ENCODE results near the gene KRT37. TPM values are rescaled to one million over a fixed set of nuclear protein-coding genes. Genes with fewer than 3 reads are reported as not detected.

The KRT37 gene
- total and polyA plus RNA-seq, 2 of the 13 experiments (the other 11 are each of a cell fraction or from before 2014, with no cell fraction given) = 0.69 TPM; not detected in 1

GRCh38 chr17:41455236-41455635 is 30.9 kb upstream of the KRT37 start:
- no peak for DNase-seq (ENCODE audit: low spot score)
- TF ChIP-seq ELK4 (CRISPR knock-in tag; IDR thresholded peaks at IDR 0.05; ENCODE audit: borderline replicate concordance) (no peak), HNF4G (IDR thresholded peaks at IDR 0.05; ENCODE audit: borderline replicate concordance, low read depth, low read length) (no peak), HNF4G (CRISPR knock-in tag; IDR thresholded peaks at IDR 0.05; ENCODE audit: borderline replicate concordance, low read depth) (no peak), POLR2AphosphoS5 (IDR thresholded peaks at IDR 0.05; ENCODE audit: low read depth, low read length) (no peak), RXRA (CRISPR knock-in tag; IDR thresholded peaks at IDR 0.05) (no peak), ZNF652 (CRISPR knock-in tag; IDR thresholded peaks at IDR 0.05; ENCODE audit: borderline replicate concordance, low read depth) (no peak)
- no peak for ATAC-seq
- Histone ChIP-seq H3K27ac (ENCODE audit: extremely low read length, insufficient read depth, low read length) (no peak overlapping the region), H4K20me1 (ENCODE audit: insufficient read depth, low read length) (no peaks in the 10 kb centered on the region), H3K27me3 (ENCODE audit: control insufficient read depth in 1 of 2, insufficient read depth in 2 of 2, low read length in 2 of 2) (peaks cover 0 to 4% of the 10 kb centered on the region in 2 experiments; a peak in 1 of 5 replicates), H3K36me3 (replicated peaks in 1 of 2; ENCODE audit: control insufficient read depth in 1 of 2, insufficient read depth in 2 of 2, low read length in 2 of 2) (no peaks in the 10 kb centered on the region), H3K9ac (ENCODE audit: insufficient read depth, low read depth, low read length) (no peak overlapping the region), H3K4me2 (ENCODE audit: low read depth, low read length) (no peak overlapping the region), H3K9me3 (ENCODE audit: low read length) (no peaks in the 10 kb centered on the region), H2AFZ (ENCODE audit: low read length) (no peak overlapping the region), H3K4me1 (ENCODE audit: insufficient read depth, low read length) (no peaks in the 10 kb centered on the region), H3K79me2 (ENCODE audit: insufficient read depth, low read length) (no peaks in the 10 kb centered on the region), H3K4me3 (replicated peaks in 1 of 3; ENCODE audit: insufficient read depth in 1 of 3, low read depth in 2 of 3, low read length in 3 of 3) (no peak overlapping the region)
- in situ Hi-C loops (cut with HindIII; ENCODE audit: extremely low pct_ligation_motif_present, low pct_unique_long_range_greater_than_20kb) = no loop called here
- intact Hi-C loops (cut with micrococcal nuclease; ENCODE audit: unreplicated experiment) = no loop called here
- WGBS (ENCODE audit: low lambda C conversion rate) = 0% methylated on average over 1 of the region's 1 CpG
- FAIRE-seq = no peak
- no TSS peak for BruUV-seq (replicated peaks)
- ChIA-PET POLR2A (no interaction called here), CTCF (ENCODE audit: low intra/inter-chr PET ratio, low total read pairs) (no interaction called here)

GRCh38 chr17:41453066-41453465 is 28.7 kb upstream of the KRT37 start:
- DNase-seq (ENCODE audit: low spot score) (no peak), FAIRE-seq (no peak), ATAC-seq (no peak)
- Histone ChIP-seq H3K4me3 (replicated peaks in 1 of 3; ENCODE audit: insufficient read depth in 1 of 3, low read depth in 2 of 3, low read length in 3 of 3) (no peak overlapping the region), H3K27ac (ENCODE audit: extremely low read length, insufficient read depth, low read length) (no peak overlapping the region), H3K4me1 (ENCODE audit: insufficient read depth, low read length) (no peaks in the 10 kb centered on the region), H2AFZ (ENCODE audit: low read length) (no peak overlapping the region), H3K79me2 (ENCODE audit: insufficient read depth, low read length) (no peaks in the 10 kb centered on the region), H3K9ac (ENCODE audit: insufficient read depth, low read depth, low read length) (no peak overlapping the region), H3K27me3 (ENCODE audit: control insufficient read depth in 1 of 2, insufficient read depth in 2 of 2, low read length in 2 of 2) (peaks cover 0 to 4% of the 10 kb centered on the region in 2 experiments; a peak in 1 of 5 replicates), H3K36me3 (replicated peaks in 1 of 2; ENCODE audit: control insufficient read depth in 1 of 2, insufficient read depth in 2 of 2, low read length in 2 of 2) (no peaks in the 10 kb centered on the region), H3K9me3 (ENCODE audit: low read length) (no peaks in the 10 kb centered on the region), H3K4me2 (ENCODE audit: low read depth, low read length) (no peak overlapping the region), H4K20me1 (ENCODE audit: insufficient read depth, low read length) (no peaks in the 10 kb centered on the region)
- intact Hi-C loops (cut with micrococcal nuclease; ENCODE audit: unreplicated experiment) = no loop called here
- WGBS (ENCODE audit: low lambda C conversion rate) = 25% methylated on average over 3 of the region's 3 CpGs
- no TSS peak for BruUV-seq (replicated peaks)
- ChIA-PET CTCF (ENCODE audit: low intra/inter-chr PET ratio, low total read pairs) (no interaction called here), POLR2A (no interaction called here)
- in situ Hi-C loops (cut with HindIII; ENCODE audit: extremely low pct_ligation_motif_present, low pct_unique_long_range_greater_than_20kb) = no loop called here
- TF ChIP-seq SIN3A (IDR thresholded peaks at IDR 0.05; ENCODE audit: borderline replicate concordance, low read depth, low read length) = no peak
- TF ChIP-seq KMT2B (CRISPR knock-in tag; IDR thresholded peaks at IDR 0.05) = no peak
- TF ChIP-seq ZSCAN20 (CRISPR knock-in tag; IDR thresholded peaks at IDR 0.05; ENCODE audit: borderline replicate concordance) = no peak
- TF ChIP-seq GABPA (IDR thresholded peaks at IDR 0.05; ENCODE audit: low read depth, low read length) = no peak
- TF ChIP-seq GABPA (CRISPR knock-in tag; IDR thresholded peaks at IDR 0.05; ENCODE audit: low read depth) = no peak
- TF ChIP-seq ZNF614 (CRISPR knock-in tag; IDR thresholded peaks at IDR 0.05; ENCODE audit: borderline replicate concordance) = no peak
- TF ChIP-seq ZNF343 (CRISPR knock-in tag; IDR thresholded peaks at IDR 0.05) = no peak
- no peak for TF ChIP-seq NFKBIZ (CRISPR knock-in tag; IDR thresholded peaks at IDR 0.05)
- no peak for TF ChIP-seq MAX (IDR thresholded peaks at IDR 0.05)
- TF ChIP-seq MLLT10 (CRISPR knock-in tag; IDR thresholded peaks at IDR 0.05) = no peak
- TF ChIP-seq E2F1 (CRISPR knock-in tag; IDR thresholded peaks at IDR 0.05) = no peak
- TF ChIP-seq MLX (CRISPR knock-in tag; IDR thresholded peaks at IDR 0.05) = no peak

Data from HepG2 (cell line).